Fibroblast of villous mesenchyme (primary cell): Measurements from ENCODE around the gene HHIP. TPM values are rescaled to one million over a fixed set of nuclear protein-coding genes. Genes with fewer than 3 reads are reported as not detected.

ENCODE experiments used
- DNase-seq: peaks from one replicate; pipeline ENCODE4 v3.0.0-alpha.2; 2010; ENCODE audit warnings: low read depth
- H3K4me3 ChIP-seq: 2 replicates; pipeline ENCODE4 v1.5.1; 2011; ENCODE audit warnings: low read depth, mild to moderate bottlenecking, low read length
- CTCF ChIP-seq: IDR thresholded peaks from 2 replicates; pipeline ENCODE4 v1.5.1; 2012; ENCODE audit warnings: low read depth, mild to moderate bottlenecking, low read length; ENCODE audit not compliant: insufficient read depth
- total RNA-seq: library from RNA; depleted of rRNA; stranded (reverse); fragments of >200 nt; gene quantifications from 2 replicates; pipeline ENCODE4 v1.2.3, GENCODE V29; 2012

Gene HHIP
- total RNA-seq, 1 donor: 1.7 TPM

GRCh38 chr4:144655491-144655890 is 9.5 kb downstream of the HHIP start:
- no peak for DNase-seq
- H3K4me3 ChIP-seq: no peak overlapping the region
- no peak for TF ChIP-seq CTCF

- H3K4me3 ChIP-seq: no peak overlapping the region
- DNase-seq: no peak
- TF ChIP-seq CTCF: no peak
These were observed 10.9 kb downstream of the HHIP start for GRCh38 chr4:144656850-144657249.

GRCh38 chr4:144658015-144658567 is 12.1 kb downstream of the HHIP start:
- TF ChIP-seq CTCF: no peak
- H3K4me3 ChIP-seq: no peak overlapping the region
- no peak for DNase-seq

GRCh38 chr4:144658903-144659302 is 12.9 kb downstream of the HHIP start:
- H3K4me3 ChIP-seq: no peak overlapping the region
- peak; percentile 56 for DNase-seq
- no peak for TF ChIP-seq CTCF

GRCh38 chr4:144659447-144659846 is 13.5 kb downstream of the HHIP start:
- DNase-seq: no peak
- TF ChIP-seq CTCF: no peak
- no peak overlapping the region for H3K4me3 ChIP-seq

GRCh38 chr4:144663834-144664475 is 18.0 kb downstream of the HHIP start:
- no peak for TF ChIP-seq CTCF
- DNase-seq: no peak
- H3K4me3 ChIP-seq: no peak overlapping the region
